NK-92 (cell line): ENCODE results near the gene HCN1.
"Not testable (repeated sequence)": the region's sequence is repeated elsewhere in the genome, so short reads cannot be mapped to it uniquely, and the experiment has no call there.

ENCODE experiments used
- DNase-seq: peaks from one replicate; lab custom pipeline; 2025; ENCODE audit not compliant: unreplicated experiment; lab: John Stamatoyannopoulos, UW

HCN1 gene

DNA sequence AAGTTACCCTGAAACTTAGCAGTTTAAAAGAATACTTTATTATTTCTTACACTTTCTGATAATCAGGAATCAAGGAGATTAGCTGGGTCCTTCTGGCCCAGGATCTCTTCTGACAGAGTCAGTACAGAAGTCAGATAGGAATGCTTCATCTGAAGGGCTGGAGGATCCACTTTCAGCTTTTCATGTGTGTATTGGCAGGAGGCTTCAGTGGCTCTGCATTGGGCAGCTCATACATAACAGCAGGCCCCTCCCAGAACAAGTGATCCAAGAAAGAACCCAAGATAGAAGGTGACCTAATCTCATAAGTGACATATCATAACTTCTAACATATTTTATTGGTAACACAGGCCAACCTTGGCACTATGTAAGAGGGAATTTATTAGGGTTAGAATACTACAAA lies 258.4 kb downstream of the HCN1 start:
- DNase-seq = no peak

DNA sequence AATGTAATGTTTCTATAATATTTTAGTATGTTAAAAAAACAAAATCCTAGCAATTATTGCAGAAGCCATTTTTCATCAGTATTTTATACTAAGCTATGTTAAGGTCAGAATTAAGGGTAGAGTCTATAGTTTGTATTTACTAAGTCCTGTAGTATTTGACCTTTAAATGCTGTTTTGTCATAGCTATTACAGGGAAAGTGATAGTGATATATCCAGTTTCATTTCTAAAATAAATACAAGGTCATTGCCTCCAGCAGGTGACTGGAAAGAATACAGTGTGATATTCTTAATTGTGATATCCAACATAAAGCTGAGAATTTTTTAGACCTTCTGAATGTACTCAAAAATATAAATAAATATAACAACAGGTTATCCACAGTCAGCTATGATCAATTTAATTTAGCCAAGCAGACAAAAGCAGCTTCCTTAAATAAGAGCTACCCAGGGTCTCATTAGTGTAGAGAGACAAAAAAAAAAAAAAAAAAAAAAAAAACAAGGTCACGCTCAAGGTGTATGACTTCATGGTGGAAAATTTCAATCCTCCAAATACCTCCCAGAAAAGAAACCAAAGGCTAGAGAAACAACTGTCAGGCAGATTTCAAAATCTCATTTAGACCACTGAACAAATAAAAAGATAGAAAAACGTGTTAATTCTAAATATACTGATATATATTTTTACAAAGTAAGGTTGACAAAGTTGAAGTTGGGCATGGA lies 278.7 kb downstream of the HCN1 start:
- DNase-seq = no peak

DNA sequence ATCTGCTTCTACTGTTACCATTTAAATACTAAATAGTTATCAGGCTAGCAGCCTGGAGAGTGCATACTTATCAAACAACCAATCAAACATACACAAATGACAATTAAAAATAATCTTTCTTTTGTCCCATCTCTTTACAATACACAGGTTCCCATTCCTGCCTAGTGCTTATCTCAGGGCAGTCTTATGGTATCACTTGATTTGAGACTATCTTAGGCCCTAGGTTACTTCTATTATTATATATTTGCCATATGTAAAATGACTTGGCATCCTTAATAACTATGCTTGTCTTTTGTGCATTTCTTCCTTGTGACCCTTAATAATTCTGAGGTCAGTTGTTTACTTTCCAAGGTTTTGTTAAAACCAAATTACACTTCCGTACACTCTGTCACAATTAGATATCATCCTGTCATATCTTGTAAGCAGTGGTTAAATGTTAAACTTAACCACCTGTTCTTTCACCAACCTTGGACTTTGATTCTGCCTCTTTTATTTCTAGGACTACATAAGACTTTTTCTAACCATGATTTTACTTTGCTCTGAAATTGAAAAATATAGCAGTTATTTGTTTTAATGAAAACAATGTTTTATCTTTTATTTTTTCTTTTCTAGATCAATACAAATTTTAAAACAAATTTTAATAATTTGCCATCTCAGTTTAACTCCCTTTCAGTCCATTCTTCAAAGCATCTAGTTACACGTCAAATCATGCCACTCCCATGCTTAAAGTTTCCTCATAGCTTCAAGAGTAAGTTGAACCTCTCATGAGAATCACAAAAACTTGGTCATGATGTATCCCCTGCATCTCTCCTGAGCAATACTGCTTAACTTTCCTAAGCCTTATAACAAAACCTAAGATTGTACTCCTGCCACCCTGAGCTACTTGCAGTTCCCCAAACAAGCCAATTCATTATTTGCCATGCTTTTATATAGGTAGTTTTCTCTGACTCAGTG lies 281.3 kb downstream of the HCN1 start:
- no peak for DNase-seq

DNA sequence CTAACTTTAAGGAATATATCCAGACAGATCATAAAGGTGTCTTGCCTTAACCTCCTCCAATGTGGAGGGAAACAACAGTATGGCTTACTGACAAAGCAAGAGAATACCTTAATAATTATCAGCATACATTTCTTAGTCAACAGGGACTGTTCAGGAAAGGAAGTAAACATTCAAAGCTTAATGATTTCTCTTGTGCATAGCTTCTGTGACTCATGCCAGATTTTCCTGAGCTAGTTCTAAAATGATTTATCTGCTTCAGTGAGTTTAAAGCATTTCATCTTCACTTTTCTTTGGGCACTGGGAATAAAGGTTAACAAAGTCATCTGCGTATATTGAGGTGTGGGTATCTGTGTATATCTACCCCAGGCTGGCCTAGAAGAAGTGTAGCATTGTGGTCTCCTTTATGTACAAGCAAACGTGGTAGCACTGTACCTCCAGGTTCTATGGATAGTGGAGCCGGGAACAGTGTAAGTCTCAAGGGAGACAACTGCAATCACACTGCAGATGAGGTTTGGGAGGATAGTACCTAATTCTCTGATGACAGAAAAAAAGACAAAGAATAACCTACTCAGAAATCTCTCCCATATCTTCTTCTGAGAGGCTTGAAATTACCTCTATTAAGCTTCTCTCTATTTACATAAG lies 284.1 kb downstream of the HCN1 start:
- DNase-seq = no peak

DNA sequence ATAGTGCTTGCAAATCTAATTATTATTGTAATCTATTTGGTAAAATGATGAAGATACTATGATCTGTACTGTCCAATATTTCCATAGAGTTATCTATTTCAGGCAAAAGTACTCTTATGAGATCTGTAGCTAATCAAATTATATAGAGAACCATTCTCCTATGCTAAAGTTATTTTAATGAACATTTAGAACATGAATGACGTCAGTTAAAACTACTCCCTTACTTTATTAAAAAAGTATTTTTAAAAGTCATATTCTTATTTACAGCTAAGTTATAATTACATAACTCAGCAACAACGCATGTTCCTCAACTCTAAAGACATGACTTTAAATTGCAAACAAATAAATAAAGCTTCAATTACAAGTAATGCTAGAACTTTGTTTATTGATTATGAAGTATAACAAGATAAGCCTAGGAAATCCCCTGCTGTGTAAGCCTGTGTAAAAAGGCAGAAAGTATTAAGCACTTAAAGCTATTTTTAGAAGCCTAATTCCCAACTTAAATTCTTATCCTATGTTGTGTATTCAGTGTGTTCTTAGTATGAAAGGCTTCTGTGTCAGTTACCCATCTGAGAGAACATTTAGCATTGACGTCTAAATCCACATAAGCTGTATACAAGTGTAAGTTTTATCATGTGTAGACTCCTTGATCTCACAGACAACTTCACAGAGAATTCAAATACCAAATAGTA lies 285.7 kb downstream of the HCN1 start:
- DNase-seq = no peak

DNA sequence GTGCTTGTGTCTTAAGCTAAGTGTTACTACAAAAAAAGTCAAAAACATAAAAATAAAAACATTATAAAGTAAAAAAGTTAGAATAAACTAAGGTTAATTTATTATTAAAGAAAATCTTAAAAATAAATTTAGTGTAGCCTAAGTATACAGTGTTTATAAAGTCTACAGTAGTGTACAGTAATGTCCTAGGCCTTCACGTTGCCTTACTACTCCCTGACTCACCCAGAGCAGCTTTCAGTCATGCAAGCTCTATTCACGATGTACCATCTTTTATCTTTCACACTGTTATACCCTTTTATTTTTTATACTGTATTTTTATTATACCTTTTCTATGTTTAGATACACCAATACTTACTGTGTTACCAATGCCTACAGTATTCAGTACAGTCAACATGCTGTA lies 288.1 kb downstream of the HCN1 start:
- DNase-seq = no peak

DNA sequence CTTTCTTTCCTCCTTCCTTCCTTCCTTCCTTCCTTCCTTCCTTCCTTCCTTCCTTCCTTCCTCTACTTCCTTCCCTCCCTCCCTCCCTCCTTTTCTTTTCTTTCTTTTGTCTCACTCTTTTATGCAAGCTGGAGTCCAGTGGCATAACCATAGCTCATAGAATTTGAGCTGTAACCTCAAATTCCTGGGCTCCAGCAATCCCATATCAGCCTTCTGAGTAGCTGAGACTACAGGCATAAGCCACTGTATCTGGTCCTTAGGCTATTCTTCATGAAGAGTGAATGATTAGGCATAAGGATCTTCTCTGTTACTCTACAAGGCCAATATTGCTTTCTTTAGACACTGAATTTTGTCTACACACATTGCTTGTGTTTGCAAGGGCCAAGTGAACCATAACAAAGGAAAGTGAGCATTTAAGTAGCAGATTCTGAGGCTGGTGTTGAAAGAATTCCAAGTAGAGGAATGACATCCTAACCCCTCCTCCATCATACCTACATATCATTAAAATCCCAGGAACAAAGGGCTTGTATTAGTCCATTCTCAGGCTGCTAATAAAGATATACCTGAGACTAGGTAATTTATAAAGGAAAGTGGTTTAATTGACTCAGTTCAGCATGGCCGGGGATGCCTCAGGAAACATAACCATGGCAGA lies 293.2 kb downstream of the HCN1 start:
- DNase-seq = no peak

DNA sequence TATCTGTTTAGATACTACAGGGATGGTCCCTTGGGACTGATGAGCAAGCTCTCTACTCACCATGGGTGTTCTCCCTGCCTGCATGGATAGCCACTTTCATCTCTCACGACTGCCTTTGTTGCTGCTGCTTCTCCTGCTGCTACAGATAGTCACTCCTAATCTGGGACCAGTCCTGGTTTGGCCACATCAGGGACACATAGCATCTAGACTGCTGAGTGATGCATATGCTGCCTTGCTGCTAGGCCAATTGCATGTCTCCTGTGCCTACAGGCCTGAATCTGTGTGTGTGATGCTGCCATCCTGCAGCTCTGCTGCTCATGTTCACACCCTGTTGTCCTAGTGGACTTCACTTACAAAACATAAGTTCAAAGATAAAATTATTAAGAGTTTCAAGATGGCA lies 297.1 kb downstream of the HCN1 start:
- DNase-seq = no peak

DNA sequence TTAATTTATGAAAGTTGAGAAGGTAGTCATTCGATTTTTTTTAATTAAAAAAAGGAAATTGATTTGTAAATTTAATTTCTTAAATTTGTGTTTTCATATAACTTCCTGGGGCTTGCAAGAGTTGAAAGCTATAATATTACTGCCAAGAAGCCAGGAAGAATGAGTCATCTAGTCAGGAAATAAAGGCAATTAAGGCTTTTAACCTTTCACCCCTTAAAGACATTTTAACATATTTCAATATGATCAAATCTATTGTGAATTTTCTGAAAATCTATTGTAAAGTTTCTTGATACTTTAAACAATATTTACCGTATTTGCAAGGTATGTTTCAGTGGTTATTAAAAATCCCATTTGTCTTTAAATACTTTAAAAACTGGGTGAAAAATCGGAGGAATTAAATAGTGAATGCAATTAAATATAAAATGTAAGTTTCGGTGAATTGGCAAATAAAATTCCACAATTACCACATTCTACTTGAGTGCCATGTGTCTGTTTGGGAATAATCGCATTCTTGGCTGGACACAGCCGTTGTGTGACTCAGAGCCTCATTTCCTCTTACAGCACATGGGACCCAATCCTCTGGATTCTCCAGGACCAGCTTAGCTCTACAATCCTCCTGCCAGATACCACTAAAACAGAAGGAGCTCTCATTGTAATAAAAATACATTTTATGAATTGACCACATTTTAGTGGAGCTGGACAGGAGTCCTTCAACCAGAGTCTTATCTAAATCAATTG lies 310.7 kb downstream of the HCN1 start:
- no peak for DNase-seq

DNA sequence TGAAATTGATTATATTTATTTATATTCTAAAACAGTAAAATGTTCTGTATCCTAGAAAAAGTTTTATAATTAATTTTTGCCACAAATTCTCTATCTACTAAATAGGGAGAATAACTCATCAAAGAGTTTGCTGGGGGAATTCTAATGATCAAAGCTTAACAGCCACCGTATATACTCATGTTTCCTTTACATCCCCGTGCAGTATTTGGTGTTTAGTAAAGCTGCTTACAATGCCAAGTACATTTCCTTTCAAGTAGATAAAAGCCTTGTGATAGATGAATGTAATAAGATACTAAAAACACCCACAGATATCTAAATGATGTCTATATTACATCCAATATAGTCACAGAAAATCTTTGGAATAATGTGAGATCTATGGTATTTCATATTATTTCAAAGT lies 312.2 kb downstream of the HCN1 start:
- DNase-seq = no peak

DNA sequence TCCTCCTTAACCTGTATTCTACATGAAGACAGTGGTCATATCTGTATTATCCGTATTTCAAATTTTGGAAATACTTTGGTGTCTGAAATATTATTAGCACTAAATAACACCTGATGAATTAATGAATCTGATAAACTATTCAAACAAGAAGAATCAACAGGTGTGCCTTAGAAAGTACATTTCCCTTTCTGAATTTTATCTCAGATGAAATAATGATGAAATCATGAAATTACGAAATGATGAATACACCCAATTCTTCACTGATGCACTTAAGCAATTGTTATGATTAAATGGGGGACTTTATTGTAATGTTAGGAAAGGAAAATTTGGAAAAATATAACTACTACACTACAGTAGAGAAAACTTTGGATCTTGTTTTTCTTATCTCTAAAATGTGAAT lies 313.6 kb downstream of the HCN1 start:
- no peak for DNase-seq

DNA sequence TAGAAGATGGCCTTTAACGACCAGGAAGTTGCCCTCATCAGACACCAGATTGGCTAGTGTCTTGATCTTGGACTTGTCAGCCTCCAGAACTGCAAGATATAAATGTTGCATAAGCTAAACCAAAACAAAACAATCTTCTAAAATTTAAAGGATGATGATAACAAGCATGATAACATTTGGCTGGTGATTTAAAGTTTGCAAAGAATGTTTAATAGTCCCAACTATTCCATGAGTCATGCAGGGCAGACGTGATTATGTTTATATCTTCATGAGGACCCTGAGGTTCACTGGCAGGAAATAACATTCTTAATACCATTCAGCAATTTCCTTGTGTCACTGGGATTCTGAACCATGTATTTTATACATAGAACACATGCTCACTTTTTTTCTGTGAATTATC lies 319.8 kb downstream of the HCN1 start:
- DNase-seq = no peak

DNA sequence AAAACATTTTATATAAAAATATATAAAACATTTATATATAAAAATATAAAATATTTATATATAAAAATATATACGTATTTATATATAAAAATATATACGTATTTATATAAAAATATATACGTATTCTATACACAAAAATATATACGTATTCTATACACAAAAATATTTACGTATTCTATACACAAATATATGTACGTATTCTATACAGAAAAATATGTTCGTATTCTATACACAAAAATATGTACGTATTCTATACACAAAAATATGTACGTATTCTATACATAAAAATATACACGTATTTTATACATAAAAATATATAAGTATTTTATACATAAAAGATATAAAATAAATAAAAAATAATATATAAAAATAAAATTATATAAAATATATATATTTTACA lies 323.6 kb downstream of the HCN1 start:
- no peak for DNase-seq

DNA sequence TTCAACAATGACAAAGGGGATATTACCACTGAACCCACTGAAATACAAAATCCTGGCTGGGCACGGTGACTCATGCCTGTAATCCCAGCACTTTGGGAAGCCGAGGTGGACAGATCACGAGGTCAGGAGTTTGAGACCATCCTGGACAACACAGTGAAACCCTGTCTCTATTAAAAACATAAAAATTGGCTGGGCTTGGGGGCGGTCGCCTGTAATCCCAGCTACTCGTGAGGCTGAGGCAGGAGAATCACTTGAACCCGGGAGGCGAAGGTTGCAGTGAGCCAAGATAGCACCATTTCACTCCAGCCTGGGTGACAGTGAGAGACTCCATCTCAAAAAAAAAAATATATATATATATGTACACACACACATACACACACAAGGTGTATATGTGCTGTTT lies 324.8 kb downstream of the HCN1 start:
- DNase-seq = not testable (repeated sequence)

DNA sequence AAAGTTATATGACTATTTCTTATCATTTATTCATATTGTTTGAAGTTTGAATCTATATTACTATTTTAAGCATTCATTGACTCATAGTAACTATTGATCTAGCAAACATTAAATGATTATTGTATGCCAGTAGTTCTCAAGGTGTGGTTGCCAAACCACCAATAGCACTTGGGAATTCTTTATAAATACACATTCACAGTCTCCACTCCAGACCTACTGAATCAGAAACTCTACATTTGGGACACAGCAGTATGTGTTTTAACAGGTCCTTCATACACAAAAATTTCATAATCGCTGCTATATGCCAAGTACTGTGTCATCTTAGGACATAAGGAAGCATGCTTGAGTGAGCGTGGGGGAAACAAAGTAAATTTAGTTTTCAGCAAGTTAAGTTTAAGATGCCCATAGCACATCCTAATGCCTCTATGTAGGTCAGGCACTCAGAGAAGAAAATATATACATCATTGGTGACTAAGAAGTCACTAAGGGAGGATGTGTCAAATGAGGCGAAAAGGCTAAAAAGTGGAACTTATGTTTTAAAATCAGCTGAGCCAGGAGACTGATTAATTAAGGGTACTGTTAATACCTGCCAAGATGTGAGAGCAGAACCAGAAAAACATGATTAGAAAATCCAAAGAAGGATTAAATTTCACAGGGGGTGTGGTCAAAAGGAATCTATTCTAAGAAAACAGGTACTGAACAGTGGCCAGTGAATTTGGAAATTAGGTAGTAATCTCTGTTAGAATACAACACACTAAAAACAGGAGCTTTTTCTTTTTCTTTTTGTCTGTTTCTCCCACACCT lies 340.8 kb downstream of the HCN1 start:
- no peak for DNase-seq

DNA sequence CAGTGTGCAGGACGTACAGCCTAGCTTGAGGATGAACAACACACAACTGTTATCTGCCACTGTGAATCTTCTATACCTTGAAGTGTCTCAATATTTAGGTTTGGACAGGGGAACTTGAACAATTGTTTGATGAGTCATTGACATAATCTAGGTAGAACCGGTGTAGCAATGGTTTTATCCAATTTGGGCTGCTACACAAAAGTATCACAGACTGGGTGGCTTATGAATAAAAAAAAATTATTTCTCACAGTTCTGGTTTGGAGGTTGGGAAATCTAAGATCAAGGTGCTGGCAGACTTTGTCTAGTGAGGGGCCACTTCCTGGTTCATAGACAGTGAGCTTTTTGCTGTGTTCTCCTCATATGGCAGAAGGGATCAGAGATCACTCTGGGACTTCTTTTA lies 359.7 kb downstream of the HCN1 start:
- DNase-seq = no peak

DNA sequence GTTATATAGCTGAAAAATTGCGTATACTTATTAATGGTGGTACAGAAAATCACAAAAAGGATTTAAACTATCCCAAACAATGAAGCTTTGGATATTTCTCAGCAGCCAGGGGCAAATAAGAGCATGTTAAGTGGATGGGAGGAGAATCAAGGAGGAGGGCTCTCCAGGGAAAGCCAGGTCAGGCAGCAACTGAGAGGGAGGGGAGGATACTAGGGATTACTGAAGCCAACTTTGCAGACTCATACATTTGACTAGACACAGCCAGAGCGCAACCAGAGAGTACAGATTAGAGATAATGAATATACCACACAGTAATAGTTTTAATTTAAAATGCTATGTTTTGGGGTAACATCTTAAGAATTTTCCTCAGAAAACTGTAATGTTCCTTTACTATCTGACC lies 360.2 kb downstream of the HCN1 start:
- DNase-seq = no peak

DNA sequence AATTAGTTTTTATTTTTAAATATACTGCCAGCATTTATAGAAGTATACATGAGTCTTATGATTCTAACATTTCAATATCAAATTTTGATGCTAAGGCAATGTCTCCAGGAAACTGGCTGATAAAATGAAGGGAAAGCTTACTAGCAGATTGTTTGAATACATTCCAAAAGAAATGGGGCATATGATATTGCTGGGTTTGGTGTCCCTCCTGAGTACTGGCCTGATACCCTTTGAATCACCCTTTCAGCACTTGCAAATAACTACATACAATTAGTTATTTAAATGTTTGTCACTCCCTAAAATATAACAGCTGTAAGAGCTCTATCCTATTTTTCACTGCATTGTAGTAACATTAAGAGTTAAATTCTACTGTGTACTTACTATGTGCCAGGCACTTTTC lies 360.8 kb downstream of the HCN1 start:
- no peak for DNase-seq

DNA sequence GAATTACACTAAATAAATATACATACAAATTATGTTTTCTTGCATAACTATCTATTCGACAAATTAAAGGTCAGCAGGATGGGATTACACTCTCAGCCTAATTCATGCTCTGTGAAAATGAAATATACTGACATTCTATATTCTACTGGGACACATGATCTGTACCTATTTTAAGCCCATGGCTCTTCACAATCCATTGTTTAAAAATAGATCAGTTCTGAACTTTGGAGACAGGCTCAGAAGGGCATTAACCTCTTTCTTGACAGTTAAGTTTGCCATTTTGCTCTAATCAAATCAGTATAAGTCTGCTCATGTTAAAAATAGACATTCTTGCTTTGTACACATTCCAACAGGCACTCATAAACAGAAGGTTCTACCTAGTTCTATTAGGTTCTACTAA lies 361.2 kb downstream of the HCN1 start:
- no peak for DNase-seq
